ENCODE data around the gene SERTAD2.

SERTAD2 gene, protein sequence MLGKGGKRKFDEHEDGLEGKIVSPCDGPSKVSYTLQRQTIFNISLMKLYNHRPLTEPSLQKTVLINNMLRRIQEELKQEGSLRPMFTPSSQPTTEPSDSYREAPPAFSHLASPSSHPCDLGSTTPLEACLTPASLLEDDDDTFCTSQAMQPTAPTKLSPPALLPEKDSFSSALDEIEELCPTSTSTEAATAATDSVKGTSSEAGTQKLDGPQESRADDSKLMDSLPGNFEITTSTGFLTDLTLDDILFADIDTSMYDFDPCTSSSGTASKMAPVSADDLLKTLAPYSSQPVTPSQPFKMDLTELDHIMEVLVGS

DNA sequence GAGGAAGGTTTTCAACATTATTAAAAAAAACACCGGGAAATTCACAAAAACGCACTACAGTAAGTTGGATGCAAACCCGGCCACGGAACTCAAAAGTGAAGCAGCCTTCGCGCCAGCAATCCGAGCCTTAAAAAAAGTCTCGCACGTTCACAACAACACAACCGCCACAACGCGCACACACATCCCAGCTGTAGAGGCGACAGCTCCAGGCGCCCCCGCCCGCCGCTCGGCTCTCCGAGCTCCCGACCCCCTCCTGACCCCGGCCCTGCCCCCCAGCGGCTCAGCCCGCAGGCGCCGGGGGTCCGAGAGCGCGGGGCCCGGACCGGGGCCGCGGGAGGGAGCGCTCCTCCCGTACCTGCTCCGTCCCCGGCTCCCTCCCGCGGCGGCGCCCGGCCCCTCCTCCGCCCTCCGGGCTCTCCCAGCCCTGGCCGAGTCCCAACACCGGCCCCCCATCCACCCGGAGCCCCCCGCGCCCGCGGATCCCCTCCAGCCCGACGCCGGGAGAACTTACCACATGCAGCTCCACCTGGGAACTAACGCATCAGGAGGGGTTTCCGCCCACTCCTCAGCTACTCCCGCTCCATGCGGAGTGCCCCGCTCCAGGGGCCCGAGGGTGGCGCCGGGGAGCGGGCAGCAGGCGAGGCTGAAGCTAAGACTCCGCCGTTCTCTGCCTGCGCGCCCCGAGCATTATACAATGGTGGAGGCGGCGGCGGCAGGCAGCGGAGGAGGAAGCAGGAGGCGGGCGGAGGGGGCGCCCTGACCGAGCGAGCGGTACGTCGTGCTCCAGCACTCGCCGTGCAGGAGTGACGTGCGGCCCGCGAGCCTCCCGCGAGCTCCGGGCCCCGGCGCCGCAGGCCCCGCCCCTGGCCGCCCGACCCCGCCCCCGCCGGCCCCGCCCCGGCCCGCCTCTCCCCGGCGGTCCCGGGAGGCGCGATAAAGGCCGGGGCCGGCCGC, at the start of gene SERTAD2:
SERTAD2 (minus strand) TSS at position 805 of the 954 bp plus-strand sequence. CDS start 17,042 bp downstream, outside the sequence.
- DNase-seq (ENCODE audit: low spot score in 2 of 2) (peak; percentile 67 to 86), ATAC-seq (peak; percentile 90)
- H3K4me1 Mint-ChIP-seq = peaks cover 37% of the 10 kb centered on the region
- peak within 1 kb of the TSS; percentile 73 for H3K27ac Mint-ChIP-seq
- H3K36me3 Mint-ChIP-seq = no peaks in the 10 kb centered on the region
- no peaks in the 10 kb centered on the region for H3K9me3 Mint-ChIP-seq
- H3K4me3 Mint-ChIP-seq = peak within 1 kb of the TSS; percentile 73

DNA sequence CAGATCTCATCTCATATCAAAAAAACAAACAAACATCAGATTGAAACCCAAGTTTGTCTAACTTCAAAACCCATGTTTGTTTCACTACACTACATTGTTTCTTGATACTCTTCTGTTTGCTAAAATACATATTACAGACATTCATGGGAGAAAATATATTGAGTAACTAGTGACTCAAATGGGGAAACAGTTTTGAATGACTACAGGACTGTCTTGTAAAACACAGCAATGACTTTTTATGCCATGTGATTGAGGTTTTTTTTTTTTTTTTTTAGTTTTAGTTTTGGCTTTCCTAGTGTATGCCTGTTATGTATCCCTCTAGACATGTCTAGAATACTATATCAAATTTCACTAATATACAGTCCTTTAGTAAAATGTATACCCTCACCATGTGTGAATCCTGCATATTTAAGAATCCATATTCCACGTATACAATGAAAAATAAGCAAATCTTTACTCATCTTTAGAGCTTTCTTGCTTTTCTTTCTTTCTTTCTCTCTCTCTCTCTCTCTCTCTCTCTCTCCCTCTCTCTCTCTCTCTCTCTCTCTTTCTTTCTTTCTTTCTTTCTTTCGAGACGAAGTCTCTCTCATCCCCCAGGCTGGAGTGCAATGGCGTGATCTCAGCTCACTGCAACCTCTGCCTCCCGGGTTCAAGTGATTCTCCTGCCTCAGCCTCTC, 46.6 kb upstream of the SERTAD2 start:
- H3K4me3 Mint-ChIP-seq = peak overlapping the region; percentile 57
- H3K36me3 Mint-ChIP-seq = peaks cover 20% of the 10 kb centered on the region
- no peaks in the 10 kb centered on the region for H3K9me3 Mint-ChIP-seq
- ATAC-seq (peak; percentile 86), DNase-seq (ENCODE audit: low spot score in 2 of 2) (no peak)
- H3K4me1 Mint-ChIP-seq = peaks cover 48% of the 10 kb centered on the region
- peak overlapping the region; percentile 75 for H3K27ac Mint-ChIP-seq

DNA sequence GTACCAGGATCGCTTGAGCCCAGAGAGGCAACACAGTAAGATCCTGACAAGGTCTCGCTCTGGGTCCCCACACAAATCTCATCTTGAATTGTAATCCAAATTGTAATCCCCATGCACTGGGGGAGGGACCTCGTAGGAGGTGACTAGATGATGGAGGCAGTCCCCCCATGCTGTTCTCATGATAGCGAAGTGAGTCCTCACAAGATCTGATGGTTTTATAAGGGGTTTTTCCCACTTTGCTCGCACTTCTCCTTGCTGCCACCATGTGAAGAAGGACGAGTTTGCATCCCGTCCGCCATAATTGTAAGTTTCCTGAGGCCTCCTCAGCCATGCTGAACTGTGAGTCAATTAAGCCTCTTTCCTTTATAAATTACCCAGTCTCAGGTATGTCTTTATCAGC, 46.0 kb upstream of the SERTAD2 start:
- peaks cover 20% of the 10 kb centered on the region for H3K36me3 Mint-ChIP-seq
- H3K9me3 Mint-ChIP-seq = no peaks in the 10 kb centered on the region
- peak overlapping the region; percentile 75 for H3K27ac Mint-ChIP-seq
- ATAC-seq (peak; percentile 39), DNase-seq (ENCODE audit: low spot score in 2 of 2) (peak in 1 of 2 donors; percentile 71)
- H3K4me3 Mint-ChIP-seq = peak overlapping the region; percentile 57
- H3K4me1 Mint-ChIP-seq = peaks cover 48% of the 10 kb centered on the region

DNA sequence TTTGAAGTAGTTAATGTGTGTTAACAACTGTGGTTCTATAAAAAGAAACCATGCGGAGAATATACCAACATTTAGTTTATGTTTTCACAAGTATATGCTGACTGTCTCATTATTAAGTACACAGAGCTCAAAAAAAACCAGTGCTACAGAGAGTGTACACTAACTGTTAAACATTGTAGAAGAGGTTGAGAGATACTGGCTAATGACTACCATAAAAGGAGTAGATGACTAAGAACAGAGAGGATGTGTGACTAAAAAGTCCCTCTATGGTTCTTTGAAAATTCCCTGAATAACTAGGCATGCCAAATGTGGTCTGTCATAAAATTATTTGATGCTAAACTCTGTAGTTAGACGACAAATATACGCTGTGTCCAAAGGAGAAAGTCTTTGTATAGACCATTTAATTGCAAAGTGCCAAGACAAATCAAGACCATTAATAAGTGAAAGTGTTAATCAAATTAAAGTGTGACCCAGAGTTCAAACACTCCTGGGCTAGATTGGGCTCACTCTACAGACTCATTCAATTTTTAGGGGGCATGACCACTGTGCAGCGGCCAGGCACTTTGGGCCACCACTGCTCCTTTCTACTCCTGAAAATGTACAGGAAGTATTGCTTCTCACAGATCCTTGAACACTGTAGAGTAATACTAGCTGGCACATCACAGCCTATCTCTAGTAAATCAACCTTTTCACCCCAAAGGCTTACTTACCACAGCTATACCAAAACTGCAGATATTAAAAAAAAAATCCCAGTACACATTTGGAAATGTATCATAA, 45.1 kb upstream of the SERTAD2 start:
- peak in 1 of 2 donors; percentile 52 for DNase-seq (ENCODE audit: low spot score in 2 of 2)
- Mint-ChIP-seq H3K36me3 (peaks cover 20% of the 10 kb centered on the region), H3K27ac (peak overlapping the region; percentile 75), H3K4me1 (peaks cover 48% of the 10 kb centered on the region), H3K4me3 (peak overlapping the region; percentile 57), H3K9me3 (no peaks in the 10 kb centered on the region)
- peak; percentile 96 for ATAC-seq

DNA sequence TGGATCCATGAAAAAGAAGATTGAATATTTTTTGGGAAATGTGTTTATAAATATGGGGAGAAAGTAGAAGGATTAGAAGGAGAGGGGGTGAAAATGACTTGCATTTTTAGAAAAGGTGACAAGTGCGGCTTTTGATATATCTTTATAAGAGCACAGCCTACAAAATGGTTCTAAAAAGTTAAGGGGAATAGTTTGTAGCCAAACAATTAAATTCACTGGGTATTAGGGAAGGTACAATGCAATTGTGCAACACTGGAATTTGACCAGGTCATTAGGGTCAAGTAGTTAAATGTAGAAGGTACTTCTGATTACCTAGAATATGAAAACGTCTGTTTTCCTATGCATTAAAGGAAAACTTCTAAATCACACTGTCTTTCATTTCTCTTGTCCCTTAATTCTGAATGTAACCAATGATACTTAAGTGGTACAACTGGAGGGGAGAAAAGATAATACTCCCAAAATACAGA, 44.5 kb upstream of the SERTAD2 start:
- H3K4me1 Mint-ChIP-seq = peaks cover 48% of the 10 kb centered on the region
- ATAC-seq (no peak), DNase-seq (ENCODE audit: low spot score in 2 of 2) (no peak)
- peak overlapping the region; percentile 57 for H3K4me3 Mint-ChIP-seq
- H3K9me3 Mint-ChIP-seq = no peaks in the 10 kb centered on the region
- peaks cover 20% of the 10 kb centered on the region for H3K36me3 Mint-ChIP-seq
- H3K27ac Mint-ChIP-seq = peak overlapping the region; percentile 75

DNA sequence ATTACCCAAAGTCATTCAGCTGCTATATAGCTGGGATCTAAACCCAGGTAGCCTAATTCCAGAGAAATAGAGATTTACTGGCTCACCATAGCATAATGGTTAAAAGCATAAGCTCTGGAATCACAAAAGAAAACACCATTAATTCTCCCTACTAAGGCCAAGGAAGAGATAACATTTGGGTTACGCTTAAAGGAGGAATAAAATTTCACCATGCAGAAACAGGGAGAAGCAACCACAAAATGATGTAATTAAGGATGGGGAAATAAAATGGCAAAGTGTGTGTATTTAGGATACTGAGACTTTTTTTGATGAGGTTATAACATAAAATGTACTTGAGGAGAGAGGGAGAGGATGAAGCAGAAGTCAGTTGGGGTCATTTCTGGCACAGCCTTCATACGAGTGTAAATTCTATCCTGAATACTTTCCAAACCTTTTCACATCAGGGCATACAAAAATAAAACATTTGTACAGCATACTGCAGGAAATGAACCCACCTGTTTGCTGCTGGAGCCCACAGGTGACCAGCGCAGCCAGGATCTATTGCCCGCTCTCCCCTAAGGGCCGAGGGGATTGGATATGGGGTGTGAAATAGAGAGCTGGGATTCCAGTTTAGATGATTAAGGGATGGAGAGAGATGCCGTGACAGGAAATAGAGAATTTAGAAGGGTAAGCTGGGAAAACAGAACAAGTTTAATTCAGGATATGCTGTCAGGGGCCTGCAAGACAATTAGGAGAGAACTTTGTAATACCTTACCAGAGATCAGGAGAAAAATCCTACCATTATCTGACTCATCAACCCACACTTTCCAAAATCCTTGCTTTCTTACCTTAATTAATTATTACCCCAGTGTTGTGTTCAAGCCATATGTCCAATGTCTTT, 43.8 kb upstream of the SERTAD2 start:
- Mint-ChIP-seq H3K4me1 (peaks cover 48% of the 10 kb centered on the region), H3K27ac (peak overlapping the region; percentile 75), H3K9me3 (no peaks in the 10 kb centered on the region), H3K36me3 (peaks cover 20% of the 10 kb centered on the region), H3K4me3 (peak overlapping the region; percentile 57)
- ATAC-seq (no peak), DNase-seq (ENCODE audit: low spot score in 2 of 2) (no peak)

DNA sequence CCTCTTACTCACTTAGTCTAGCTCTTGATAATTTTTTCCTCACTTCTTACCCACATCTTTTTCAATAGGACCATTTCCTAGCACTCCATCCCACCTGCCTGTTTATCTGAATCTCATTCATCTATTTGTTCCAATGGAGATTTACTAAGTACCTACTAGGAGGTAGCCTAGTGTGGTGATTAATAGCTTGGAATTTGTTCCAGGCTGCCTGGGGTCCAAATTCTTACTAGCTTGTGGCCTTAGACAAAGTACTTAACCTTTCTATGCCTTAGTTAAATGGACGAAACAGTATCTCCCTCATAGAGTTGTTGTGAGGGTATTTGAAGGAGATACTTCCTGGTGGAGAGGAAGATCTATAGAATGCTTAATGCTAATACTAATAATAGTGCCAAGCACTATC, 42.9 kb upstream of the SERTAD2 start:
- no peak overlapping the region for H3K27ac Mint-ChIP-seq
- ATAC-seq (no peak), DNase-seq (ENCODE audit: low spot score in 2 of 2) (no peak)
- no peak overlapping the region for H3K4me3 Mint-ChIP-seq
- H3K4me1 Mint-ChIP-seq = peaks cover 48% of the 10 kb centered on the region
- no peaks in the 10 kb centered on the region for H3K9me3 Mint-ChIP-seq
- H3K36me3 Mint-ChIP-seq = peaks cover 20% of the 10 kb centered on the region

DNA sequence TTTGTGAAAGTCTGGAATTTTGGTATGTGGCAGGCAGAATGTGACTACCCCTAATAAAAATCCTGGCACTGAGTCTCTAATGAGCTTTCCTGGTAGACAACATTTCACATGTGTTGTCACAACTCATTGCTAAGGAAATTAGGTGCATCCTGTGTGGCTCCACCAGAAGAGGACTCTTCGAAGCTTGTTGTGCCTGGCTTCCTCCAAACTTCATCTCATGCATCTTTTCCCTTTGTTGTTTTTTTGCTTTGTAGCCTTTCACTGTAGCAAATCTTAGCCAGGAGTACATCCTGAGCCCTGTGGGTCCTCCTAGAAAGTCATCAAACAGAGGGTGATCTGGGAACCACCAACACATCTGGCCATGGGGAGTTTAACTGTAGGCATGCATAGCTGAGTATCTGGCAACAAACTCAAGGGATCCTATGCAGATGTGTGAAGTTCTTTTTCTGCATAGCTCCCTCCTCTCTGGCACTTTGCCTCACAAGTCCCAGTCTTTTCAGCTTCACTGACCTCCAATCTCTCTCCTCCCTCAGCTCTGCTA, 42.1 kb upstream of the SERTAD2 start:
- Mint-ChIP-seq H3K9me3 (no peaks in the 10 kb centered on the region), H3K27ac (no peak overlapping the region), H3K4me3 (no peak overlapping the region), H3K36me3 (peaks cover 20% of the 10 kb centered on the region), H3K4me1 (peaks cover 42% of the 10 kb centered on the region)
- ATAC-seq (no peak), DNase-seq (ENCODE audit: low spot score in 2 of 2) (no peak)

DNA sequence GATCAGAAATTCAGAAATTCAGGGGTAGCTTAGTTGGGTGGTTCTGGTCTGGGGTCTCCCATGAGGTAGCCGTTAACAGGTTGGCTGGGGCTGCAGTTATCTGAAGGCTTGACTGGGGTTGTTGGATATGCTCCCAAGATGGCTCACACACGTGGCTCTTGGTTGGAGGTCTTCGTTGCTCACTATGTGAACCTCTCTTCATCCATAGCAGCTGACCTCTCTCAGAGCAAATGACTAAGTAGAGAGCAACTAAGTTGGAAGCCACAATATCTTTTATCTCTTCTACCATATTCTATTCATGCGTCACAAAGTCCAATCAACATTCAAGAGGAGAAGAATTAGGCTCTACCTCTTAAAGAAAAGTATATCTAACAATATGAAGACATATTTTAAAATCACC, 38.7 kb upstream of the SERTAD2 start:
- Mint-ChIP-seq H3K4me3 (no peak overlapping the region), H3K36me3 (no peaks in the 10 kb centered on the region), H3K9me3 (no peaks in the 10 kb centered on the region), H3K4me1 (peaks cover 10% of the 10 kb centered on the region), H3K27ac (no peak overlapping the region)
- ATAC-seq (no peak), DNase-seq (ENCODE audit: low spot score in 2 of 2) (no peak)

DNA sequence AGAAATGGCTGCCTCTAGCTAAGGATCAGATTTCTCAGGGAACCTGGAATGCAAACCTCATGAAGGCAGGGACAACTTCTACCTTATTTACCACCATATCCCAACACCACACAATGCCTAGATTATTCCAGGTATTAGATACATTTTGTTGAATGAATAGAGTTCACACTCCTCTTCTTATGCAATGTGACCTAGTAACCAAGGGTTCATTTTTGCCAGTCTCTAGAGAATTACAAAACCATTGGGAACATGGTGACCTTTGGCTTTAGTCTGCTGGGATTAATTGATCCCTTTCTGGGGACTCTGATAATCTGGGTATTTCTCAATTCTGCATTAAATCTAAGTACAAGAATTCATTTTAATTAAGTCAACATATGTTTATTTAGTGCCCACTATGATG, 35.2 kb upstream of the SERTAD2 start:
- no peak overlapping the region for H3K27ac Mint-ChIP-seq
- no peaks in the 10 kb centered on the region for H3K4me1 Mint-ChIP-seq
- no peaks in the 10 kb centered on the region for H3K36me3 Mint-ChIP-seq
- DNase-seq (ENCODE audit: low spot score in 2 of 2) (no peak), ATAC-seq (no peak)
- no peaks in the 10 kb centered on the region for H3K9me3 Mint-ChIP-seq
- no peak overlapping the region for H3K4me3 Mint-ChIP-seq

DNA sequence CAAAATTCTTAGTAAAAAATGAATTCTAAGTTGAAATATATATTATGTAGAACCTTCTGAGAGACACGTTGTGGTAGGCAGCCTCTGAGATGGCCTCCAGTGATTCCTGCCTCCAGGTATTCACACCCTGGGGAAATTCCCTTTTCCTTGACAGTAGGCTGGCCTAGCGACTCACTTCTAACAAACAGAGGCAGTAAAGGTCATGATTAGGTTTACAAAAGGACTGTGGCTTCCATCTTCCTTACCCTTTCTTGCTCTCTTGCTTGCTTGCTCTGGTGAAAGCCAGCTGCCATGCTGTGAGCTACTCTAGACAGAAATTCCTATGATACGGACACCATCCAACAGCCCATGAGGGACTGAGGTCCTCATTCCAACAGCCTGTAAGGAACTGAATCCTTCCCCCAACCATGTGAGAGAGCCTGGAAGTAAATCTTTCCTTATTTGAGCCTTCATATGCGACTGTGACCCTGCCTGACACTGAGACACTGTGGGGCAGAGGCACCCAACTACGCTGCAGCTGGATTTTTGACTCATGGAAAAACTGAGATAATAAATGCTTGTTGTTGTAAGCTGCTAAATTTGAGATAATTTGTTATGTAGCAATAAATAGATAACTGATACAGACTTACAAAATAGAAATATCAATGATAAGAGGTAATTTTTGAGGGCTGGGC, 32.7 kb upstream of the SERTAD2 start:
- Mint-ChIP-seq H3K4me1 (no peaks in the 10 kb centered on the region), H3K27ac (no peak overlapping the region), H3K36me3 (no peaks in the 10 kb centered on the region), H3K9me3 (no peaks in the 10 kb centered on the region), H3K4me3 (no peak overlapping the region)
- ATAC-seq (no peak), DNase-seq (ENCODE audit: low spot score in 2 of 2) (no peak)

DNA sequence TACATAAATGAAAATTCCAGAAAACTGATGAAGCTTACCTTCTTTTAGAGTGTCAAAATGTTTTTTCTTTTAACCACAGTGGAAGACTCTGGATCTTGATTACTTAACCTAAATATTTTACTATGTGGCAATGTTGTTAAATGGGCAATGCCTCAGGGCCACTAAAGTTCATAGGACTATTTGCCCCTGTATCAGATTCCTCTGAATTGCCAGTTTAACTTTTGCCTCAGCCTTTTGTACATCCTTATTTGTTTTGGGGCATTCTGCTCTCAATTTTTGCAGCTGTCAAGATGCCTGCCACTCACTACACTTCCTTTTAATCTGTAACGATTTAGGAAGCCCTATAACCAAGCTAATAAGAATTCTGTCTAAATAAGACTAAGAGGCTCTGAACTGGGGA, 31.7 kb upstream of the SERTAD2 start:
- Mint-ChIP-seq H3K4me1 (no peaks in the 10 kb centered on the region), H3K36me3 (no peaks in the 10 kb centered on the region), H3K4me3 (no peak overlapping the region), H3K9me3 (no peaks in the 10 kb centered on the region), H3K27ac (no peak overlapping the region)
- no peak for ATAC-seq
- no peak for DNase-seq (ENCODE audit: low spot score in 2 of 2)

DNA sequence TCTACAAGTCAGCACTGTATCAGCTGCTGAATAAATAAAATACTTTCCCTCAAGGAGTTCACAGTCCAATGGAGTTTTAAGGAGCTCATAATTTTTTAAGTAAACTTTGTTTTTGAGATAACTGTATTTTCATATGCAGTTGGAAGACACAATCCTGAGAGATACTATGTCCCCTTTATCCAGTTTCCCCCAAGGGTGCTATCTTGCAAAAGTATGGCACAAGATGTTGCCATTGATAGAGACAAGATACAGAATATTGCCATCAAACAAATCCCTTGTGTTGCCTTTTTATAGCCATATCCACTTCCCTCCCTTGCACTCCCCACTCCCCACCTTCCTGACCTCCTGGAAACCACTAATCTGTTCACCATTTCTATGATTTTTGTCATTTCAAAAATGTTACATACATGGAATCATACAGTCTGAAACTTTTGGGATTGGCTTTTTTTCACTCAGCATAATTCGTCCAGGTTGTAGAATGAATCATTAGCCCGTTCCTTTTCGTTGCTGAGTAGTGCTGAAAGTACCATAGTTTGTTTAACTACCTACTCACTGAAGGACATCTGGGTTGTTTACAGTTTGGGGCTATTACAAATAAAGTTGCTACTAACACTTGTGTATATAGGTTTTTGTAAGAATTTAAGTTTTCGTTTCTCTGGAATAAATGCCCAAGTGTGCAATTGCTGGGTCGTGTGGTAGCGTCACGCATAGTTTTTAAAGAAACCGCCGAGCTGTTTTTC, 30.2 kb upstream of the SERTAD2 start:
- H3K4me1 Mint-ChIP-seq = no peaks in the 10 kb centered on the region
- no peak overlapping the region for H3K4me3 Mint-ChIP-seq
- DNase-seq (ENCODE audit: low spot score in 2 of 2) (no peak), ATAC-seq (no peak)
- H3K27ac Mint-ChIP-seq = no peak overlapping the region
- H3K9me3 Mint-ChIP-seq = no peaks in the 10 kb centered on the region
- no peaks in the 10 kb centered on the region for H3K36me3 Mint-ChIP-seq
